ENCODE data around the gene GADD45A. TPM values are rescaled to one million over a fixed set of nuclear protein-coding genes. Genes with fewer than 3 reads are reported as not detected.

Gene GADD45A
- total RNA-seq, 1 donor from 2014 or later = 36.7 TPM

GRCh38 chr1:67687649-67688048, 2.6 kb downstream of the GADD45A start:
- intact Hi-C loops (cut with micrococcal nuclease) = loop anchor here (5.0 to 10.0 kb wide), 5 partner anchors 383 to 1413 kb away; partner anchors contain the start of genes IL12RB2 and SLC35D1
- Mint-ChIP-seq H3K9me3 (no peaks in the 10 kb centered on the region), H3K36me3 (ENCODE audit: low read depth) (peaks cover 31% of the 10 kb centered on the region), H3K27ac (no peak overlapping the region), H3K4me3 (peak overlapping the region; percentile 62), H3K4me1 (peaks cover 36% of the 10 kb centered on the region), H3K27me3 (no peaks in the 10 kb centered on the region)
- DNase-seq = no peak

- H3K4me3 Mint-ChIP-seq = no peak overlapping the region
Observed at GRCh38 chr1:67688526-67689219, 3.7 kb downstream of the GADD45A start.

GRCh38 chr1:67689267-67690017, 4.4 kb downstream of the GADD45A start:
- DNase-seq = no peak
- Mint-ChIP-seq H3K4me3 (no peak overlapping the region), H3K27ac (no peak overlapping the region), H3K27me3 (no peaks in the 10 kb centered on the region), H3K4me1 (peaks cover 22% of the 10 kb centered on the region), H3K36me3 (ENCODE audit: low read depth) (peaks cover 31% of the 10 kb centered on the region), H3K9me3 (no peaks in the 10 kb centered on the region)
- intact Hi-C loops (cut with micrococcal nuclease) = loop anchor here (5.0 to 10.0 kb wide), 5 partner anchors 385 to 1415 kb away; partner anchors contain the start of genes IL12RB2 and SLC35D1

More at GRCh38 chr1:67688526-67689219, 3.7 kb downstream of the GADD45A start:
- Mint-ChIP-seq H3K27me3 (no peaks in the 10 kb centered on the region), H3K27ac (no peak overlapping the region), H3K4me1 (peaks cover 29% of the 10 kb centered on the region), H3K36me3 (ENCODE audit: low read depth) (peaks cover 31% of the 10 kb centered on the region), H3K9me3 (no peaks in the 10 kb centered on the region)
- intact Hi-C loops (cut with micrococcal nuclease) = loop anchor here (5.0 to 10.0 kb wide), 5 partner anchors 384 to 1414 kb away; partner anchors contain the start of genes IL12RB2 and SLC35D1
- DNase-seq = no peak

GRCh38 chr1:67690018-67690363, 5.0 kb downstream of the GADD45A start:
- H3K4me3 Mint-ChIP-seq = no peak overlapping the region
- no peaks in the 10 kb centered on the region for H3K27me3 Mint-ChIP-seq
- no peak overlapping the region for H3K27ac Mint-ChIP-seq
- no peak for DNase-seq
- no peaks in the 10 kb centered on the region for H3K9me3 Mint-ChIP-seq
- peaks cover 31% of the 10 kb centered on the region for H3K36me3 Mint-ChIP-seq (ENCODE audit: low read depth)
- intact Hi-C loops (cut with micrococcal nuclease) = no loop called here
- peaks cover 19% of the 10 kb centered on the region for H3K4me1 Mint-ChIP-seq

- no peak overlapping the region for H3K4me3 Mint-ChIP-seq
- no peaks in the 10 kb centered on the region for H3K9me3 Mint-ChIP-seq
- H3K4me1 Mint-ChIP-seq = peaks cover 19% of the 10 kb centered on the region
- no peak overlapping the region for H3K27ac Mint-ChIP-seq
- intact Hi-C loops (cut with micrococcal nuclease) = no loop called here
- H3K36me3 Mint-ChIP-seq (ENCODE audit: low read depth) = peaks cover 30% of the 10 kb centered on the region
- no peaks in the 10 kb centered on the region for H3K27me3 Mint-ChIP-seq
- DNase-seq = no peak
Observed at GRCh38 chr1:67690411-67690810, 5.4 kb downstream of the GADD45A start.

GRCh38 chr1:67691712-67692111, 6.7 kb downstream of the GADD45A start:
- no peak for DNase-seq
- H3K4me1 Mint-ChIP-seq = peaks cover 19% of the 10 kb centered on the region

GRCh38 chr1:67695963-67696362, 11.0 kb downstream of the GADD45A start:
- intact Hi-C loops (cut with micrococcal nuclease) = no loop called here
- no peak for DNase-seq
- Mint-ChIP-seq H3K27me3 (no peaks in the 10 kb centered on the region), H3K27ac (no peak overlapping the region), H3K9me3 (no peaks in the 10 kb centered on the region), H3K36me3 (ENCODE audit: low read depth) (no peaks in the 10 kb centered on the region), H3K4me1 (peaks cover 16% of the 10 kb centered on the region), H3K4me3 (no peak overlapping the region)

More at GRCh38 chr1:67691712-67692111, 6.7 kb downstream of the GADD45A start:
- Mint-ChIP-seq H3K4me3 (no peak overlapping the region), H3K27ac (no peak overlapping the region), H3K36me3 (ENCODE audit: low read depth) (peaks cover 26% of the 10 kb centered on the region), H3K9me3 (no peaks in the 10 kb centered on the region), H3K27me3 (no peaks in the 10 kb centered on the region)
- intact Hi-C loops (cut with micrococcal nuclease) = no loop called here

- DNase-seq = no peak
- Mint-ChIP-seq H3K4me3 (no peak overlapping the region), H3K4me1 (peaks cover 20% of the 10 kb centered on the region), H3K9me3 (no peaks in the 10 kb centered on the region), H3K36me3 (ENCODE audit: low read depth) (no peaks in the 10 kb centered on the region), H3K27me3 (no peaks in the 10 kb centered on the region), H3K27ac (no peak overlapping the region)
- intact Hi-C loops (cut with micrococcal nuclease) = no loop called here
Observed at GRCh38 chr1:67696708-67697107, 11.7 kb downstream of the GADD45A start.

- Mint-ChIP-seq H3K27ac (peak overlapping the region; percentile 66), H3K4me1 (peaks cover 18% of the 10 kb centered on the region), H3K9me3 (no peaks in the 10 kb centered on the region), H3K36me3 (ENCODE audit: low read depth) (no peaks in the 10 kb centered on the region), H3K27me3 (peaks cover 2% of the 10 kb centered on the region), H3K4me3 (no peak overlapping the region)
- intact Hi-C loops (cut with micrococcal nuclease) = loop anchor here (1.0 kb wide), 1 partner anchor 16 kb away; no protein-coding TSS in a partner anchor
- DNase-seq = no peak
Observed at GRCh38 chr1:67700220-67700619, 15.2 kb downstream of the GADD45A start.

- Mint-ChIP-seq H3K27ac (peak overlapping the region; percentile 66), H3K36me3 (ENCODE audit: low read depth) (no peaks in the 10 kb centered on the region), H3K27me3 (peaks cover 3% of the 10 kb centered on the region), H3K4me1 (peaks cover 16% of the 10 kb centered on the region), H3K9me3 (no peaks in the 10 kb centered on the region), H3K4me3 (no peak overlapping the region)
- DNase-seq = no peak
- intact Hi-C loops (cut with micrococcal nuclease) = loop anchor here (1.0 kb wide), 1 partner anchor 17 kb away; no protein-coding TSS in a partner anchor
Observed at GRCh38 chr1:67700692-67701410, 15.8 kb downstream of the GADD45A start.

GRCh38 chr1:67701876-67702275, 16.9 kb downstream of the GADD45A start:
- no peaks in the 10 kb centered on the region for H3K36me3 Mint-ChIP-seq (ENCODE audit: low read depth)
- H3K27me3 Mint-ChIP-seq = peaks cover 8% of the 10 kb centered on the region
- no peak for DNase-seq
- peaks cover 16% of the 10 kb centered on the region for H3K4me1 Mint-ChIP-seq
- no peak overlapping the region for H3K4me3 Mint-ChIP-seq
- intact Hi-C loops (cut with micrococcal nuclease) = no loop called here
- no peak overlapping the region for H3K27ac Mint-ChIP-seq
- no peaks in the 10 kb centered on the region for H3K9me3 Mint-ChIP-seq

- Mint-ChIP-seq H3K4me3 (no peak overlapping the region), H3K27ac (no peak overlapping the region), H3K36me3 (ENCODE audit: low read depth) (no peaks in the 10 kb centered on the region), H3K4me1 (peaks cover 15% of the 10 kb centered on the region), H3K27me3 (peaks cover 8% of the 10 kb centered on the region), H3K9me3 (no peaks in the 10 kb centered on the region)
- DNase-seq = no peak
- intact Hi-C loops (cut with micrococcal nuclease) = no loop called here
Observed at GRCh38 chr1:67704351-67704750, 19.4 kb downstream of the GADD45A start.

- Mint-ChIP-seq H3K27ac (no peak overlapping the region), H3K4me1 (peaks cover 6% of the 10 kb centered on the region), H3K4me3 (no peak overlapping the region), H3K9me3 (no peaks in the 10 kb centered on the region), H3K36me3 (ENCODE audit: low read depth) (no peaks in the 10 kb centered on the region), H3K27me3 (peaks cover 11% of the 10 kb centered on the region)
- DNase-seq = no peak
- intact Hi-C loops (cut with micrococcal nuclease) = no loop called here
Observed at GRCh38 chr1:67705735-67706453, 20.9 kb downstream of the GADD45A start.

All from activated CD4-positive, alpha-beta T cell treated with anti-CD3 and anti-CD28 coated beads, Interleukin-2, amount 10 ng/mL, durations not matched to agents 24 days and 14 days (primary cell).